Left lung (tissue), 10 donors: ENCODE results near the gene MAMDC4. TPM values are rescaled to one million over a fixed set of nuclear protein-coding genes. Genes with fewer than 3 reads are reported as not detected.
A peak's percentile ranks its signal among the peaks of the same experiment; 100 is the strongest.

ENCODE experiments used
- ATAC-seq: fragments of 200-7000 bp; cut with Tn5 transposase; one replicate; pipeline ENCODE4 v1.9.1; 2020; ENCODE audit warnings: moderate library complexity
- DNase-seq, 4 donors: peaks; one replicate each; pipeline ENCODE4 v3.0.0-alpha.2; 2013 to 2020
- H3K27ac ChIP-seq, 2 donors: fragments of 200-600 bp; sonication (generic) in 1 of 2; one replicate each; pipeline versions ENCODE4 v1.5.0 to v1.8.0; 2020 to 2021
- H3K27me3 ChIP-seq, 2 donors: fragments of 200-600 bp; sonication (generic) in 1 of 2; one replicate each; pipeline versions ENCODE4 v1.5.0 to v1.8.0; 2020 to 2021
- H3K36me3 ChIP-seq, 2 donors: fragments of 200-600 bp; sonication (generic) in 1 of 2; one replicate each; pipeline versions ENCODE4 v1.5.0 to v1.8.0; 2020 to 2021
- H3K4me1 ChIP-seq, 2 donors: fragments of 200-600 bp; one replicate each; pipeline ENCODE4 v1.8.0; 2021
- H3K4me3 ChIP-seq, 2 donors: fragments of 200-600 bp; sonication (generic) in 1 of 2; one replicate each; pipeline versions ENCODE4 v1.5.0 to v1.8.0; 2020 to 2021; ENCODE audit warnings: mild to moderate bottlenecking in 1 of 2
- H3K9me3 ChIP-seq, 2 donors: fragments of 200-600 bp; sonication (generic) in 1 of 2; one replicate each; pipeline versions ENCODE4 v1.5.0 to v1.8.0; 2020 to 2021
- intact Hi-C, 2 donors: fragments of 100-400 bp; cut with DNase I; formaldehyde crosslinking; loops; one replicate each; pipeline versions ENCODE4 v1.11.2 to v1.14.2; 2022
- polyA plus RNA-seq, 6 donors: library from polyadenylated mRNA; unstranded; fragments of 120-200 nt; gene quantifications; one replicate each; pipeline ENCODE4 v1.2.1, GENCODE V29; 2013; ENCODE audit not compliant: insufficient read length in 6 of 6
- total RNA-seq, 2 donors: library from RNA; stranded (reverse); fragmentation: NEBNext Ultra II Directional; extraction: Animal tissue kit (Norgen Biotek cat#: 25700); gene quantifications; one replicate each; pipeline ENCODE4 v1.2.1, GENCODE V29; 2021
- TF ChIP-seq, protein P1 (sequence below), 2 donors: fragments of 200-600 bp; sonication (generic) in 1 of 2; IDR thresholded peaks; one replicate each; pipeline versions ENCODE4 v1.5.0 to v1.8.0; 2021; ENCODE audit warnings: antibody characterized with exemption in 2 of 2
- donor health status: DM: no; HTN: yes; CAD: no.
- donor health status: DM: no; HTN: no; CAD: no.

MAMDC4 gene
- total and polyA plus RNA-seq, 8 donors, result 5.3 to 16.0 (median 8.8) TPM

GRCh38 chr9:136850866-136851775 is 1.0 kb upstream of the MAMDC4 start:
- H3K4me3 ChIP-seq, result no peak overlapping the region
- DNase-seq, result peak in 1 of 4 donors; percentile 73
- H3K4me1 ChIP-seq, result peaks cover 18 to 40% of the 10 kb centered on the region in 2 donors

GRCh38 chr9:136852664-136853595 is 784 bp downstream of the MAMDC4 start:
- Histone ChIP-seq H3K4me3 (no peak overlapping the region), H3K4me1 (peaks cover 14 to 22% of the 10 kb centered on the region in 2 donors), H3K27ac (no peak overlapping the region), H3K27me3 (peaks cover 0 to 7% of the 10 kb centered on the region in 2 donors), H3K9me3 (no peaks in the 10 kb centered on the region), H3K36me3 (peaks cover 0 to 15% of the 10 kb centered on the region in 2 donors)
- ATAC-seq (no peak), DNase-seq (peak in 1 of 4 donors; percentile 73)
- TF ChIP-seq, protein P1, sequence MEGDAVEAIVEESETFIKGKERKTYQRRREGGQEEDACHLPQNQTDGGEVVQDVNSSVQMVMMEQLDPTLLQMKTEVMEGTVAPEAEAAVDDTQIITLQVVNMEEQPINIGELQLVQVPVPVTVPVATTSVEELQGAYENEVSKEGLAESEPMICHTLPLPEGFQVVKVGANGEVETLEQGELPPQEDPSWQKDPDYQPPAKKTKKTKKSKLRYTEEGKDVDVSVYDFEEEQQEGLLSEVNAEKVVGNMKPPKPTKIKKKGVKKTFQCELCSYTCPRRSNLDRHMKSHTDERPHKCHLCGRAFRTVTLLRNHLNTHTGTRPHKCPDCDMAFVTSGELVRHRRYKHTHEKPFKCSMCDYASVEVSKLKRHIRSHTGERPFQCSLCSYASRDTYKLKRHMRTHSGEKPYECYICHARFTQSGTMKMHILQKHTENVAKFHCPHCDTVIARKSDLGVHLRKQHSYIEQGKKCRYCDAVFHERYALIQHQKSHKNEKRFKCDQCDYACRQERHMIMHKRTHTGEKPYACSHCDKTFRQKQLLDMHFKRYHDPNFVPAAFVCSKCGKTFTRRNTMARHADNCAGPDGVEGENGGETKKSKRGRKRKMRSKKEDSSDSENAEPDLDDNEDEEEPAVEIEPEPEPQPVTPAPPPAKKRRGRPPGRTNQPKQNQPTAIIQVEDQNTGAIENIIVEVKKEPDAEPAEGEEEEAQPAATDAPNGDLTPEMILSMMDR (IDR thresholded peaks at IDR 0.05), result no peak
- intact Hi-C loops, result loop anchor here in 1 of 2 donors (10.0 kb wide), 1 partner anchor 82 kb away; no protein-coding TSS in a partner anchor

More at GRCh38 chr9:136850866-136851775, 1.0 kb upstream of the MAMDC4 start:
- H3K9me3 ChIP-seq, result no peaks in the 10 kb centered on the region
- H3K27me3 ChIP-seq, result peaks cover 11 to 25% of the 10 kb centered on the region in 2 donors
- TF ChIP-seq, protein P1 (IDR thresholded peaks at IDR 0.05), result no peak
- no peak for ATAC-seq
- intact Hi-C loops, result loop anchor here in 1 of 2 donors (10.0 kb wide), 1 partner anchor 84 kb away; no protein-coding TSS in a partner anchor
- H3K36me3 ChIP-seq, result peaks cover 0 to 15% of the 10 kb centered on the region in 2 donors
- no peak overlapping the region for H3K27ac ChIP-seq

GRCh38 chr9:136853596-136854112 is 1.5 kb downstream of the MAMDC4 start:
- intact Hi-C loops, result loop anchor here in 1 of 2 donors (10.0 kb wide), 1 partner anchor 81 kb away; no protein-coding TSS in a partner anchor
- no peak overlapping the region for H3K4me3 ChIP-seq
- H3K9me3 ChIP-seq, result no peaks in the 10 kb centered on the region
- peaks cover 0 to 18% of the 10 kb centered on the region in 2 donors for H3K36me3 ChIP-seq
- TF ChIP-seq, protein P1 (IDR thresholded peaks at IDR 0.05), result no peak
- no peak overlapping the region for H3K27ac ChIP-seq
- DNase-seq, result no peak
- H3K4me1 ChIP-seq, result peaks cover 14 to 19% of the 10 kb centered on the region in 2 donors
- no peaks in the 10 kb centered on the region for H3K27me3 ChIP-seq
- no peak for ATAC-seq

DNA sequence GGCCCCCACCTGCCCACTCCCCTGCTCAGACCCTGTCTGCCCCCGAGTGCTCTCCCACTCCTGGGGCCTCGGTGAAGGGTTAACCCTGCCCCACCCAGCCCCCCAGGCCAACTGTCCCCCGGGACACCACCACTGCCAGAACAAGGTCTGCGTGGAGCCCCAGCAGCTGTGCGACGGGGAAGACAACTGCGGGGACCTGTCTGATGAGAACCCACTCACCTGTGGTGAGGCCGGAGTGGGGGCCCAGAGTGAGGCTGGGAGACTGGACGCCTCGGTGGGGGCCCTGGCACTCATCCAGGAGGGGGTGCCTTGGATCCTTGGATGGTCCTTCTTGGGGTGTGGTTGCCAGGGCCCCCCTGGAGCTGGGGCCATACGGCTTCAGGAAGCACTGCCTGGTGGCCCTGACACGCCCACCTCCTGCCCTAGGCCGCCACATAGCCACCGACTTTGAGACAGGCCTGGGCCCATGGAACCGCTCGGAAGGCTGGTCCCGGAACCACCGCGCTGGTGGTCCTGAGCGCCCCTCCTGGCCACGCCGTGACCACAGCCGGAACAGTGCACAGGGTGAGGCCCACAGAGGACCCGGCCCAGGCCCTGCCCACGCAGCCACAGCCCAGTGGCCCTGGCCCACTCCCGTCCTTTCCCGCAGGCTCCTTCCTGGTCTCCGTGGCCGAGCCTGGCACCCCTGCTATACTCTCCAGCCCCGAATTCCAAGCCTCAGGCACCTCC is 2.1 kb downstream of the MAMDC4 start:
- TF ChIP-seq, protein P1 (IDR thresholded peaks at IDR 0.05), result no peak
- Histone ChIP-seq H3K36me3 (peaks cover 0 to 21% of the 10 kb centered on the region in 2 donors), H3K4me1 (peaks cover 14 to 25% of the 10 kb centered on the region in 2 donors), H3K27me3 (no peaks in the 10 kb centered on the region), H3K27ac (no peak overlapping the region), H3K4me3 (no peak overlapping the region), H3K9me3 (no peaks in the 10 kb centered on the region)
- intact Hi-C loops, result loop anchor here in 1 of 2 donors (10.0 kb wide), 1 partner anchor 81 kb away; no protein-coding TSS in a partner anchor
- ATAC-seq (no peak), DNase-seq (peak in 1 of 4 donors; percentile 72)
